ENCODE data around the gene FAM13A.

FAM13A gene

DNA sequence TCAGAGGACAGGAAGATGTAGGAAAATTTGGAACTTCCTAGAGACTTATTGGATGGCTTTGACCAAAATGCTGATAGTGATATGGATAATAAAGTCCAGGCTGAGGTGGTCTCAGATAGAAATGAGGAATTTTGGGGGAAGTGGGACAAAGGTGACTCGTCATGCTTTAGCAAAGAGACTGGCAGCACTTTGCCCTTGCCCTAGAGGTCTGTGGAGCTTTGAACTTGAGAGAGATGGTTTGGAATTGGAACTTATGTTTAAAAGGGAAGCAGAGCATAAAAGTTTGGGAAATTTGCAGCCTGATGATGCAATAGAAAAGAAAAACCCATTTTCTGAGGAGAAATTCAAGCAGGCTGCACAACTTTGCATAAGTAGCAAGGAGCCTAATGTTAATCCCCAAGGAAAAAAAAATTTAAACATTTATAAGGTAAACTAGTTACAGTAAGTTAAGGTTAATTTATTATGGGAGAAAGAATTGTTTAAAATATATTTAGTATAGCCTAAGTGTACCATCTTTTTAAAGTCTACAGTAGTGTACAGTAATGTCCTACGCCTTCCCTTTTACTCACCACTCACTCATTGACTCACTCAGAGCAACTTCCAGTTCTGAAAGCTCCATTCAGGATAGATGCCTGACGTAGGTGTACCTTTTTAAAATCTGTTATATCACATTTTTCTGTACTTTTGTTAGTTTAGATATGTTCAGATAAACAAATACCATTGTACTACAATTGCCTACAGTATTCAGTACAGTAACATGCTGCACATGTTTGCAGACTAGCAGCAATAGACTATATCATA, 101.2 kb downstream of the FAM13A start:
- Histone ChIP-seq H3K27ac (ENCODE audit: low read length) (no peak overlapping the region), H3K79me2 (ENCODE audit: low read length) (no peaks in the 10 kb centered on the region), H3K9ac (ENCODE audit: low read length) (no peak overlapping the region), H3K9me2 (replicated peaks; ENCODE audit: insufficient read depth, low read length) (no peaks in the 10 kb centered on the region), H3F3A (ENCODE audit: insufficient read depth, low read length) (no peaks in the 10 kb centered on the region), H3K27me3 (replicated peaks; ENCODE audit: insufficient read depth, low read length) (no peaks in the 10 kb centered on the region), H3K4me2 (ENCODE audit: low read depth, low read length) (no peak overlapping the region), H3K36me3 (replicated peaks; ENCODE audit: insufficient read depth, low read length) (no peaks in the 10 kb centered on the region), H2AFZ (ENCODE audit: low read length) (no peak overlapping the region), H3K4me3 (ENCODE audit: low read length) (no peak overlapping the region), H4K20me1 (ENCODE audit: insufficient read depth, low read length) (no peaks in the 10 kb centered on the region), H3K4me1 (ENCODE audit: low read length) (peaks cover 9% of the 10 kb centered on the region; the same call in 1 of the 2 replicates), H3K9me3 (replicated peaks; ENCODE audit: insufficient read depth, low read length) (no peaks in the 10 kb centered on the region)
- TF ChIP-seq EZH2 (optimal IDR thresholded peaks at IDR 0.05; ENCODE audit: low read depth, low read length) (no peak), EZH2phosphoT487 (IDR thresholded peaks at IDR 0.05; ENCODE audit: low read length) (no peak), CTCF (IDR thresholded peaks at IDR 0.05; ENCODE audit: low read length) (no peak)
- DNase-seq: no peak

GRCh38 chr4:88953400-88953799, 103.6 kb downstream of the FAM13A start:
- Histone ChIP-seq H3F3A (ENCODE audit: insufficient read depth, low read length) (no peaks in the 10 kb centered on the region), H4K20me1 (ENCODE audit: insufficient read depth, low read length) (no peaks in the 10 kb centered on the region), H3K27ac (ENCODE audit: low read length) (no peak overlapping the region), H2AFZ (ENCODE audit: low read length) (no peak overlapping the region), H3K9me2 (replicated peaks; ENCODE audit: insufficient read depth, low read length) (no peaks in the 10 kb centered on the region), H3K4me1 (ENCODE audit: low read length) (peaks cover 9% of the 10 kb centered on the region; the same call in 1 of the 2 replicates), H3K4me2 (ENCODE audit: low read depth, low read length) (0 out of 2 replicates have a peak overlapping the region, but pooled peaks have one; percentile 2), H3K9ac (ENCODE audit: low read length) (no peak overlapping the region), H3K79me2 (ENCODE audit: low read length) (no peaks in the 10 kb centered on the region), H3K9me3 (replicated peaks; ENCODE audit: insufficient read depth, low read length) (no peaks in the 10 kb centered on the region), H3K4me3 (ENCODE audit: low read length) (no peak overlapping the region), H3K36me3 (replicated peaks; ENCODE audit: insufficient read depth, low read length) (no peaks in the 10 kb centered on the region), H3K27me3 (replicated peaks; ENCODE audit: insufficient read depth, low read length) (no peaks in the 10 kb centered on the region)
- TF ChIP-seq EZH2 (optimal IDR thresholded peaks at IDR 0.05; ENCODE audit: low read depth, low read length) (no peak), CTCF (IDR thresholded peaks at IDR 0.05; ENCODE audit: low read length) (no peak), EZH2phosphoT487 (IDR thresholded peaks at IDR 0.05; ENCODE audit: low read length) (no peak)
- peak; percentile 10 for DNase-seq

DNA sequence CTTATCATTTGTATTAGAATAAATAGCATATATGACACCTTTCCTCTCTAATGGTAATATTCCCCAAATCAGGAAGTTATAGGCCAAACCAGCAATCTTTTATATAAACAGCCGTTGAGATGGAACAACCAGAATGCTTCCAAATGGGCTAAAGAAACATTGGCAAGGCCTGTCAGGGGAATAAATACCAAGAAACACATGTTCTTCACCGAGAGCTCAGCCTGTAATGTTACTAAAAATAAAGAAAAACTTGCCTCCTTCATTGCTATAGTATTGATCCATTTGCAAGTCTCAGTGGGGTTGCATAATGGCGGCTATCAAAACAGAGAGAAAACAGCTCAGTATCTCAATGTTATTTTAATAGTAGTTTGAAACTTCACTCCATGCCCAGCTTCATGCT, 104.9 kb downstream of the FAM13A start:
- TF ChIP-seq EZH2phosphoT487 (IDR thresholded peaks at IDR 0.05; ENCODE audit: low read length) (no peak), CTCF (IDR thresholded peaks at IDR 0.05; ENCODE audit: low read length) (no peak), EZH2 (optimal IDR thresholded peaks at IDR 0.05; ENCODE audit: low read depth, low read length) (no peak)
- H4K20me1 ChIP-seq (ENCODE audit: insufficient read depth, low read length): no peaks in the 10 kb centered on the region
- no peaks in the 10 kb centered on the region for H3K79me2 ChIP-seq (ENCODE audit: low read length)
- H3K4me1 ChIP-seq (ENCODE audit: low read length): peaks cover 9% of the 10 kb centered on the region; the same call in 1 of the 2 replicates
- no peak overlapping the region for H3K27ac ChIP-seq (ENCODE audit: low read length)
- no peak for DNase-seq
- no peak overlapping the region for H3K4me2 ChIP-seq (ENCODE audit: low read depth, low read length)
- no peaks in the 10 kb centered on the region for H3K36me3 ChIP-seq (replicated peaks; ENCODE audit: insufficient read depth, low read length)
- H3K27me3 ChIP-seq (replicated peaks; ENCODE audit: insufficient read depth, low read length): no peaks in the 10 kb centered on the region
- H3K4me3 ChIP-seq (ENCODE audit: low read length): no peak overlapping the region
- no peaks in the 10 kb centered on the region for H3K9me3 ChIP-seq (replicated peaks; ENCODE audit: insufficient read depth, low read length)
- H3K9ac ChIP-seq (ENCODE audit: low read length): no peak overlapping the region
- no peak overlapping the region for H2AFZ ChIP-seq (ENCODE audit: low read length)
- no peaks in the 10 kb centered on the region for H3F3A ChIP-seq (ENCODE audit: insufficient read depth, low read length)
- H3K9me2 ChIP-seq (replicated peaks; ENCODE audit: insufficient read depth, low read length): no peaks in the 10 kb centered on the region

All from MM.1S (cell line).